WTC11 (cell line): Measurements from ENCODE around the gene ABCD3. TPM values are rescaled to one million over a fixed set of nuclear protein-coding genes. Genes with fewer than 3 reads are reported as not detected.

ENCODE experiments used
- ATAC-seq: fragments of 200-7000 bp; cut with Tn5 transposase; 2 replicates; pipeline ENCODE4 v1.10.0; 2021; ENCODE audit warnings: mild to moderate bottlenecking, moderate library complexity
- CTCF ChIA-PET: fragments of 300-600 bp; sonication (Branson Sonifier 250); formaldehyde crosslinking; loops from one replicate; lab custom pipeline; 2021; ENCODE audit warnings: antibody characterized with exemption; lab: Charles Lee
- POLR2A ChIA-PET: fragments of 350-600 bp; sonication (Branson Sonifier 250); formaldehyde crosslinking; loops from one replicate; lab custom pipeline; 2021; ENCODE audit warnings: antibody characterized with exemption; lab: Charles Lee
- DNase-seq: peaks from one replicate; pipeline ENCODE4 v3.0.0; 2021; ENCODE audit warnings: low spot score
- H3K27ac Mint-ChIP-seq: 2 replicates; pipeline ENCODE4 v1.8.0; 2021; ENCODE audit warnings: mixed read lengths
- H3K27me3 Mint-ChIP-seq: 2 replicates; pipeline ENCODE4 v1.8.0; 2021; ENCODE audit warnings: low read depth, mild to moderate bottlenecking, moderate library complexity, mixed read lengths
- H3K36me3 Mint-ChIP-seq: 2 replicates; pipeline ENCODE4 v1.8.0; 2021; ENCODE audit warnings: mixed read lengths
- H3K4me1 Mint-ChIP-seq: 2 replicates; pipeline ENCODE4 v1.8.0; 2022; ENCODE audit warnings: mixed read lengths
- H3K4me3 Mint-ChIP-seq: 2 replicates; pipeline ENCODE4 v1.8.0; 2021; ENCODE audit warnings: mild to moderate bottlenecking, moderate library complexity, mixed read lengths
- H3K9me3 Mint-ChIP-seq: 2 replicates; pipeline ENCODE4 v1.8.0; 2021; ENCODE audit warnings: mixed read lengths
- ATF1 ChIP-seq: sonication (generic); formaldehyde crosslinking; IDR thresholded peaks from 2 replicates; pipeline ENCODE4 v1.8.1; 2023; ENCODE audit warnings: mild to moderate bottlenecking, moderate library complexity, missing genetic modification reagents
- CBFB ChIP-seq: sonication (generic); formaldehyde crosslinking; IDR thresholded peaks from 2 replicates; pipeline ENCODE4 v1.8.1; 2022; ENCODE audit warnings: mild to moderate bottlenecking, low read depth, missing genetic modification reagents
- ESRRA ChIP-seq: sonication (generic); formaldehyde crosslinking; IDR thresholded peaks from 2 replicates; pipeline ENCODE4 v1.8.1; 2022; ENCODE audit warnings: mild to moderate bottlenecking, missing genetic modification reagents, borderline replicate concordance
- IRF2 ChIP-seq: sonication (generic); formaldehyde crosslinking; IDR thresholded peaks from 2 replicates; pipeline ENCODE4 v1.8.0; 2022; ENCODE audit warnings: low read depth, missing genetic modification reagents, borderline replicate concordance
- JUN ChIP-seq: sonication (generic); formaldehyde crosslinking; IDR thresholded peaks from 2 replicates; pipeline ENCODE4 v1.8.0; 2023; ENCODE audit warnings: mild to moderate bottlenecking, missing genetic modification reagents
- KAT7 ChIP-seq: sonication (generic); formaldehyde crosslinking; IDR thresholded peaks from 2 replicates; pipeline ENCODE4 v1.8.1; 2023; ENCODE audit warnings: missing genetic modification reagents, mild to moderate bottlenecking, borderline replicate concordance
- MYBL2 ChIP-seq: sonication (generic); formaldehyde crosslinking; IDR thresholded peaks from 2 replicates; pipeline ENCODE4 v1.8.1; 2023; ENCODE audit warnings: mild to moderate bottlenecking, moderate library complexity, missing genetic modification reagents
- NFATC4 ChIP-seq: fragments of 250-450 bp; sonication (Bioruptor Pico); IDR thresholded peaks from 2 replicates; pipeline ENCODE4 v1.9.0; 2021; ENCODE audit warnings: mild to moderate bottlenecking
- NR1H2 ChIP-seq: sonication (generic); formaldehyde crosslinking; IDR thresholded peaks from 2 replicates; pipeline ENCODE4 v1.9.0; 2021; ENCODE audit warnings: mild to moderate bottlenecking, moderate library complexity, missing genetic modification reagents
- RORB ChIP-seq: fragments of 250-450 bp; sonication (Bioruptor Pico); IDR thresholded peaks from 2 replicates; pipeline ENCODE4 v1.9.0; 2021; ENCODE audit warnings: mild to moderate bottlenecking
- TEAD4 ChIP-seq: sonication (generic); formaldehyde crosslinking; IDR thresholded peaks from 2 replicates; pipeline ENCODE4 v1.8.0; 2022; ENCODE audit warnings: mild to moderate bottlenecking, missing genetic modification reagents
- ZNF121 ChIP-seq: sonication (generic); formaldehyde crosslinking; IDR thresholded peaks from 2 replicates; pipeline ENCODE4 v1.8.0; 2023; ENCODE audit warnings: missing genetic modification reagents
- ZNF138 ChIP-seq: sonication (generic); formaldehyde crosslinking; conservative IDR thresholded peaks from 2 replicates; pipeline ENCODE4 v1.8.1; 2022; ENCODE audit warnings: mild to moderate bottlenecking, moderate library complexity, missing genetic modification reagents
- total RNA-seq: library from RNA; stranded (reverse); gene quantifications from 3 replicates; pipeline ENCODE4 v1.2.3, GENCODE V29; 2021
- TF ChIP-seq, protein P1 (sequence below): fragments of 250-450 bp; sonication (Bioruptor Pico); IDR thresholded peaks from 2 replicates; pipeline ENCODE4 v2.1.2; 2022; ENCODE audit warnings: mild to moderate bottlenecking, moderate library complexity
- TF ChIP-seq, protein P2 (sequence below): fragments of 250-450 bp; sonication (Bioruptor Pico); IDR thresholded peaks from 2 replicates; pipeline ENCODE4 v1.9.0; 2021; ENCODE audit warnings: mild to moderate bottlenecking
- TF ChIP-seq, protein P3 (sequence below): sonication (generic); formaldehyde crosslinking; IDR thresholded peaks from 2 replicates; pipeline ENCODE4 v1.8.1; 2022; ENCODE audit warnings: low read depth, mild to moderate bottlenecking, moderate library complexity, missing genetic modification reagents, borderline replicate concordance
- TF ChIP-seq, protein P4 (sequence below): sonication (generic); formaldehyde crosslinking; IDR thresholded peaks from 2 replicates; pipeline ENCODE4 v1.8.1; 2023; ENCODE audit warnings: mild to moderate bottlenecking, missing genetic modification reagents, borderline replicate concordance
- TF ChIP-seq, protein P5 (sequence below): sonication (generic); formaldehyde crosslinking; IDR thresholded peaks from 2 replicates; pipeline ENCODE4 v1.8.1; 2022; ENCODE audit warnings: mild to moderate bottlenecking, moderate library complexity, missing genetic modification reagents
- TF ChIP-seq, protein P6 (sequence below): sonication (generic); formaldehyde crosslinking; IDR thresholded peaks from 2 replicates; pipeline ENCODE4 v1.8.0; 2022; ENCODE audit warnings: mild to moderate bottlenecking, missing genetic modification reagents
- TF ChIP-seq, protein P7 (sequence below): sonication (generic); formaldehyde crosslinking; IDR thresholded peaks from 2 replicates; pipeline ENCODE4 v1.8.1; 2023; ENCODE audit warnings: mild to moderate bottlenecking, missing genetic modification reagents, moderate library complexity

Gene ABCD3
- total RNA-seq, 1 experiment from 2014 or later, result 27.2 TPM

DNA sequence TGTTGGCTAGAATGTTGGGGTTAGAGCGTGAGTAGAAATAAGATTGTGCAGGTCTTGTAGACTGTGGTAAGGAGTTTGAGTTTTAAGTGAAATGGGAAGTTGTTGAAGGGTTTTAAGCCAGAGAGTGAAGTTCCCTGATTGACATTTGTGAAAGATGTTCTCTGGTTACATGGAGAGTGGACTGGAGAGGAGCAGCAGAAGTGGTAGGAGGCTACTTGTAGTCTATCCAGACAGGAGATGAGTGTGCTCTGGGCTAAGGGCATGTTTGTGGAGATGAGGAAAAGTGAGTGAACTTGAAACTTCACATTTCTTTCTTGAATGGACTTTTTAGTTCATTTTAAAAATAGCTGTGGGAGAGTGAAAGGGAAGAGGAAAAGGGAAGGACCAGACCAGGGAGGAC, 86.4 kb downstream of the ABCD3 start:
- ATAC-seq (no peak), DNase-seq (no peak)
- Mint-ChIP-seq H3K9me3 (no peaks in the 10 kb centered on the region), H3K27me3 (no peaks in the 10 kb centered on the region), H3K27ac (peak overlapping the region; percentile 1; the same call in 1 of the 2 replicates), H3K4me3 (no peak overlapping the region), H3K36me3 (peaks cover 27% of the 10 kb centered on the region), H3K4me1 (no peaks in the 10 kb centered on the region)
- TF ChIP-seq ZNF121 (no peak), JUN (CRISPR knock-in tag) (no peak), ATF1 (CRISPR knock-in tag) (no peak), ZNF138 (no peak), CBFB (CRISPR knock-in tag) (no peak), NR1H2 (CRISPR knock-in tag) (no peak), ESRRA (CRISPR knock-in tag) (no peak), TEAD4 (CRISPR knock-in tag) (no peak), RORB (CRISPR knock-in tag) (no peak), NFATC4 (CRISPR knock-in tag) (no peak), KAT7 (CRISPR knock-in tag) (no peak), IRF2 (no peak), MYBL2 (CRISPR knock-in tag) (no peak)
- TF ChIP-seq, protein P1, sequence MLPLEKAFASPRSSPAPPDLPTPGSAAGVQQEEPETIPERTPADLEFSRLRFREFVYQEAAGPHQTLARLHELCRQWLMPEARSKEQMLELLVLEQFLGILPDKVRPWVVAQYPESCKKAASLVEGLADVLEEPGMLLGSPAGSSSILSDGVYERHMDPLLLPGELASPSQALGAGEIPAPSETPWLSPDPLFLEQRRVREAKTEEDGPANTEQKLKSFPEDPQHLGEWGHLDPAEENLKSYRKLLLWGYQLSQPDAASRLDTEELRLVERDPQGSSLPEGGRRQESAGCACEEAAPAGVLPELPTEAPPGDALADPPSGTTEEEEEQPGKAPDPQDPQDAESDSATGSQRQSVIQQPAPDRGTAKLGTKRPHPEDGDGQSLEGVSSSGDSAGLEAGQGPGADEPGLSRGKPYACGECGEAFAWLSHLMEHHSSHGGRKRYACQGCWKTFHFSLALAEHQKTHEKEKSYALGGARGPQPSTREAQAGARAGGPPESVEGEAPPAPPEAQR (CRISPR knock-in tag), result no peak
- TF ChIP-seq, protein P2, sequence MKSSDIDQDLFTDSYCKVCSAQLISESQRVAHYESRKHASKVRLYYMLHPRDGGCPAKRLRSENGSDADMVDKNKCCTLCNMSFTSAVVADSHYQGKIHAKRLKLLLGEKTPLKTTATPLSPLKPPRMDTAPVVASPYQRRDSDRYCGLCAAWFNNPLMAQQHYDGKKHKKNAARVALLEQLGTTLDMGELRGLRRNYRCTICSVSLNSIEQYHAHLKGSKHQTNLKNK (CRISPR knock-in tag), result no peak
- TF ChIP-seq, protein P3, sequence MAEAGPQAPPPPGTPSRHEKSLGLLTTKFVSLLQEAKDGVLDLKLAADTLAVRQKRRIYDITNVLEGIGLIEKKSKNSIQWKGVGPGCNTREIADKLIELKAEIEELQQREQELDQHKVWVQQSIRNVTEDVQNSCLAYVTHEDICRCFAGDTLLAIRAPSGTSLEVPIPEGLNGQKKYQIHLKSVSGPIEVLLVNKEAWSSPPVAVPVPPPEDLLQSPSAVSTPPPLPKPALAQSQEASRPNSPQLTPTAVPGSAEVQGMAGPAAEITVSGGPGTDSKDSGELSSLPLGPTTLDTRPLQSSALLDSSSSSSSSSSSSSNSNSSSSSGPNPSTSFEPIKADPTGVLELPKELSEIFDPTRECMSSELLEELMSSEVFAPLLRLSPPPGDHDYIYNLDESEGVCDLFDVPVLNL (CRISPR knock-in tag), result no peak
- TF ChIP-seq, protein P4, sequence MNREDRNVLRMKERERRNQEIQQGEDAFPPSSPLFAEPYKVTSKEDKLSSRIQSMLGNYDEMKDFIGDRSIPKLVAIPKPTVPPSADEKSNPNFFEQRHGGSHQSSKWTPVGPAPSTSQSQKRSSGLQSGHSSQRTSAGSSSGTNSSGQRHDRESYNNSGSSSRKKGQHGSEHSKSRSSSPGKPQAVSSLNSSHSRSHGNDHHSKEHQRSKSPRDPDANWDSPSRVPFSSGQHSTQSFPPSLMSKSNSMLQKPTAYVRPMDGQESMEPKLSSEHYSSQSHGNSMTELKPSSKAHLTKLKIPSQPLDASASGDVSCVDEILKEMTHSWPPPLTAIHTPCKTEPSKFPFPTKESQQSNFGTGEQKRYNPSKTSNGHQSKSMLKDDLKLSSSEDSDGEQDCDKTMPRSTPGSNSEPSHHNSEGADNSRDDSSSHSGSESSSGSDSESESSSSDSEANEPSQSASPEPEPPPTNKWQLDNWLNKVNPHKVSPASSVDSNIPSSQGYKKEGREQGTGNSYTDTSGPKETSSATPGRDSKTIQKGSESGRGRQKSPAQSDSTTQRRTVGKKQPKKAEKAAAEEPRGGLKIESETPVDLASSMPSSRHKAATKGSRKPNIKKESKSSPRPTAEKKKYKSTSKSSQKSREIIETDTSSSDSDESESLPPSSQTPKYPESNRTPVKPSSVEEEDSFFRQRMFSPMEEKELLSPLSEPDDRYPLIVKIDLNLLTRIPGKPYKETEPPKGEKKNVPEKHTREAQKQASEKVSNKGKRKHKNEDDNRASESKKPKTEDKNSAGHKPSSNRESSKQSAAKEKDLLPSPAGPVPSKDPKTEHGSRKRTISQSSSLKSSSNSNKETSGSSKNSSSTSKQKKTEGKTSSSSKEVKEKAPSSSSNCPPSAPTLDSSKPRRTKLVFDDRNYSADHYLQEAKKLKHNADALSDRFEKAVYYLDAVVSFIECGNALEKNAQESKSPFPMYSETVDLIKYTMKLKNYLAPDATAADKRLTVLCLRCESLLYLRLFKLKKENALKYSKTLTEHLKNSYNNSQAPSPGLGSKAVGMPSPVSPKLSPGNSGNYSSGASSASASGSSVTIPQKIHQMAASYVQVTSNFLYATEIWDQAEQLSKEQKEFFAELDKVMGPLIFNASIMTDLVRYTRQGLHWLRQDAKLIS (CRISPR knock-in tag), result no peak
- TF ChIP-seq, protein P5, sequence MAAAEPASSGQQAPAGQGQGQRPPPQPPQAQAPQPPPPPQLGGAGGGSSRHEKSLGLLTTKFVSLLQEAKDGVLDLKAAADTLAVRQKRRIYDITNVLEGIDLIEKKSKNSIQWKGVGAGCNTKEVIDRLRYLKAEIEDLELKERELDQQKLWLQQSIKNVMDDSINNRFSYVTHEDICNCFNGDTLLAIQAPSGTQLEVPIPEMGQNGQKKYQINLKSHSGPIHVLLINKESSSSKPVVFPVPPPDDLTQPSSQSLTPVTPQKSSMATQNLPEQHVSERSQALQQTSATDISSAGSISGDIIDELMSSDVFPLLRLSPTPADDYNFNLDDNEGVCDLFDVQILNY (CRISPR knock-in tag), result no peak
- TF ChIP-seq, protein P6, sequence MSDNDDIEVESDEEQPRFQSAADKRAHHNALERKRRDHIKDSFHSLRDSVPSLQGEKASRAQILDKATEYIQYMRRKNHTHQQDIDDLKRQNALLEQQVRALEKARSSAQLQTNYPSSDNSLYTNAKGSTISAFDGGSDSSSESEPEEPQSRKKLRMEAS (CRISPR knock-in tag), result no peak
- TF ChIP-seq, protein P7, sequence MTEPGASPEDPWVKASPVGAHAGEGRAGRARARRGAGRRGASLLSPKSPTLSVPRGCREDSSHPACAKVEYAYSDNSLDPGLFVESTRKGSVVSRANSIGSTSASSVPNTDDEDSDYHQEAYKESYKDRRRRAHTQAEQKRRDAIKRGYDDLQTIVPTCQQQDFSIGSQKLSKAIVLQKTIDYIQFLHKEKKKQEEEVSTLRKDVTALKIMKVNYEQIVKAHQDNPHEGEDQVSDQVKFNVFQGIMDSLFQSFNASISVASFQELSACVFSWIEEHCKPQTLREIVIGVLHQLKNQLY, result no peak
- POLR2A ChIA-PET, result interaction anchor here (0.7 kb wide), 1 partner anchor 19 kb away, joined by 3 read pairs; no protein-coding TSS in a partner anchor
- CTCF ChIA-PET, result interaction anchor here (1.2 kb wide), 1 partner anchor 23 kb away, joined by 3 read pairs; no protein-coding TSS in a partner anchor
